ENCODE measurements around the gene EEIG1.

DNA sequence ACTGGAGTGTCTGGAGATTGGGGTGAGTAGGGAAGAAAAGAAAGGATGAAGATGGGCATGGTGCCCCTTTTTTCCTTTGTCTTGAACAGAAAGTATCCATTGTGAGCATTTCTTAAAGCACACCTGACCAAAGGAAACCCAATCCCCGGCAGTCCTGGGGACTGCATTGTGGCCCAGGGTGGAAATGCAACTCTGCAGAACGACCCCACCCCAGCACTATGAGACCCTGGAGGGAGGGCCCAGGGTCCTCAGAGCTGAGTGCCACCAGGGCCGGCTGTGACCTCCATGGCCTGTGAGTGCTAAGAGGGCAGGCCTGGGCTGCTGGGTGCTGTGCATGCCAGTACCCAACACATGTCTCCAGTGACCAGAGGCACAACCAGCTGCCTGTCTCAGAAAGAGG is 18.5 kb downstream of the EEIG1 start:
- no peak for TF ChIP-seq CTCF (conservative IDR thresholded peaks at IDR 0.05 in 1 of 2, IDR thresholded peaks at IDR 0.05 in 1 of 2; ENCODE audit: extremely low read depth in 1 of 2, insufficient read depth in 1 of 2, low read depth in 1 of 2, low read length in 2 of 2)
- no peak for TF ChIP-seq EZH2 (IDR thresholded peaks at IDR 0.05; ENCODE audit: borderline replicate concordance, low read length)
